22Rv1 (cell line): Measurements from ENCODE around the gene RINT1.

Experiments used
- ZFX ChIP-seq: fragments of 450-650 bp; IDR thresholded peaks from 2 replicates; pipeline ENCODE4 v1.6.1; 2017; ENCODE audit warnings: antibody characterized with exemption, borderline replicate concordance
- TF ChIP-seq, protein P1 (sequence below): fragments of 450-650 bp; IDR thresholded peaks from 2 replicates; pipeline ENCODE4 v1.5.1; 2017; ENCODE audit warnings: mild to moderate bottlenecking

DNA sequence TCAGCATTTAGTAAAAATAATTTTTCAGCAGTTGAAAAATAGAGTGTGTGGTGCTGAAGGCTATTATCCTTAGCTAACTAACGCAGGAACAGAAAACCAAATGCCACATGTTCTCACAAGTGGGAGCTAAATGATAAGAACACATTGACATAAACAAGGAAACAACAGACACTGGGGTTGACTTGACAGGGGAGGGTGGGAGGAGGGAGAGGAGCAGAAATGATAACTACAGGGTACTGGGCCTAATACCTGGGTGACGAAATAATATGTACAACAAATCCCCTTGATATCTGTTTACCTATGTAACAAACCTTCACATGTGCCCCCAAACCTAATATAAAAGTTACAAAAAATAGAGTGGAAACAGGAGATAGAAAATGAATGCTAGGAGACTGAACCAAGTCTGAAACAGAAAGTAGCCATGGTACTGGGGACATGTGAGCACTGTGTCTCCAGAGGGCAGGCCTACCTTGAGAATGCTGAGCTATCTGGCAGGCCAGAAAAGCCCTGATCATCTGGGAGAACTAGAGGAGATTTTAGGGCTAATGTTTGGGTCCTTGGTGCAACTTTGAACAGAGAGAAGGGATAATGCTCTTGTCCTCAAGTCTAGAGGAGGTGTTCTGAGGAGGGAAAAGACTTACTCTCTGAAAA lies 54.0 kb downstream of the RINT1 start:
- TF ChIP-seq, protein P1, sequence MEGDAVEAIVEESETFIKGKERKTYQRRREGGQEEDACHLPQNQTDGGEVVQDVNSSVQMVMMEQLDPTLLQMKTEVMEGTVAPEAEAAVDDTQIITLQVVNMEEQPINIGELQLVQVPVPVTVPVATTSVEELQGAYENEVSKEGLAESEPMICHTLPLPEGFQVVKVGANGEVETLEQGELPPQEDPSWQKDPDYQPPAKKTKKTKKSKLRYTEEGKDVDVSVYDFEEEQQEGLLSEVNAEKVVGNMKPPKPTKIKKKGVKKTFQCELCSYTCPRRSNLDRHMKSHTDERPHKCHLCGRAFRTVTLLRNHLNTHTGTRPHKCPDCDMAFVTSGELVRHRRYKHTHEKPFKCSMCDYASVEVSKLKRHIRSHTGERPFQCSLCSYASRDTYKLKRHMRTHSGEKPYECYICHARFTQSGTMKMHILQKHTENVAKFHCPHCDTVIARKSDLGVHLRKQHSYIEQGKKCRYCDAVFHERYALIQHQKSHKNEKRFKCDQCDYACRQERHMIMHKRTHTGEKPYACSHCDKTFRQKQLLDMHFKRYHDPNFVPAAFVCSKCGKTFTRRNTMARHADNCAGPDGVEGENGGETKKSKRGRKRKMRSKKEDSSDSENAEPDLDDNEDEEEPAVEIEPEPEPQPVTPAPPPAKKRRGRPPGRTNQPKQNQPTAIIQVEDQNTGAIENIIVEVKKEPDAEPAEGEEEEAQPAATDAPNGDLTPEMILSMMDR: no peak
- TF ChIP-seq ZFX: no peak
